HepG2 (cell line): ENCODE measurements around the gene KAT6B. TPM values are rescaled to one million over a fixed set of nuclear protein-coding genes. Genes with fewer than 3 reads are reported as not detected.

Source experiments
- ATAC-seq: fragments of 200-7000 bp; cut with Tn5 transposase; 3 replicates; pipeline ENCODE4 v1.9.1; 2020; ENCODE audit warnings: mild to moderate bottlenecking, moderate library complexity
- BruUV-seq: library from RNA; stranded (reverse); fragments of 400-500 nt; replicated peaks from 2 replicates; lab custom pipeline; 2021; lab: Mats Ljungman, UMichigan
- CTCF ChIA-PET: fragments of 300-600 bp; formaldehyde crosslinking; extraction: SDS; loops from one replicate; lab custom pipeline; 2021; ENCODE audit warnings: low total read pairs, inconsistent platforms, low intra/inter-chr PET ratio; lab: Yijun Ruan, JAX
- POLR2A ChIA-PET: fragments of 350-600 bp; sonication (Branson Sonifier 250); formaldehyde crosslinking; loops from one replicate; lab custom pipeline; 2020; ENCODE audit warnings: antibody characterized with exemption, inconsistent platforms; lab: Yijun Ruan, JAX
- DNase-seq: peaks from one replicate; pipeline ENCODE4 v3.0.0-alpha.2; 2015; ENCODE audit warnings: low spot score
- FAIRE-seq: peaks from 3 replicates; lab custom pipeline; 2011; peaks lifted over from hg19 to GRCh38; lab: Jason Lieb, UNC
- H2AFZ ChIP-seq: one replicate; pipeline ENCODE4 v1.6.1; 2011; ENCODE audit warnings: low read length, inconsistent platforms
- H3K27ac ChIP-seq: fragments of 300-600 bp; 3 replicates; pipeline ENCODE4 v1.8.0; 2011; ENCODE audit warnings: mixed run types, mild to moderate bottlenecking, mixed read lengths, low read length, inconsistent platforms; ENCODE audit not compliant: insufficient read depth; ENCODE audit errors: extremely low read length
- H3K27me3 ChIP-seq, 2 experiments: fragments of 200-600 bp in 1 of 2; 2 replicates in 1 of 2; 3 replicates in 1 of 2; pipeline versions ENCODE4 v1.6.0 to v1.8.0; 2011; ENCODE audit warnings: low read length in 2 of 2, mild to moderate bottlenecking in 2 of 2, moderate library complexity in 2 of 2, inconsistent platforms in 1 of 2; ENCODE audit not compliant: insufficient read depth in 2 of 2, control insufficient read depth in 1 of 2
- H3K36me3 ChIP-seq, 2 experiments: fragments of 200-600 bp in 1 of 2; replicated peaks in 1 of 2; 2 replicates in 1 of 2; 3 replicates in 1 of 2; pipeline versions ENCODE4 v1.5.1 to v1.8.0; 2011; ENCODE audit warnings: low read length in 2 of 2, inconsistent platforms in 1 of 2; ENCODE audit not compliant: insufficient read depth in 2 of 2, control insufficient read depth in 1 of 2
- H3K4me1 ChIP-seq: 2 replicates; pipeline ENCODE4 v1.5.1; 2012; ENCODE audit warnings: low read length, inconsistent platforms; ENCODE audit not compliant: insufficient read depth
- H3K4me2 ChIP-seq: 2 replicates; pipeline ENCODE4 v1.6.0; 2011; ENCODE audit warnings: low read depth, low read length, inconsistent platforms
- H3K4me3 ChIP-seq, 3 experiments: fragments of 200-600 bp in 1 of 3; sonication (generic), shearing (Covaris generic) in 1 of 3; replicated peaks in 1 of 3; 2 replicates each; pipeline ENCODE4 v1.5.1; 2011 to 2016; ENCODE audit warnings: low read length in 3 of 3, inconsistent platforms in 2 of 3, low read depth in 2 of 3, mild to moderate bottlenecking in 2 of 3, control low read depth in 1 of 3, mixed read lengths in 1 of 3; ENCODE audit not compliant: insufficient read depth in 1 of 3
- H3K79me2 ChIP-seq: one replicate; pipeline ENCODE4 v1.6.1; 2011; ENCODE audit warnings: low read length, inconsistent platforms; ENCODE audit not compliant: insufficient read depth
- H3K9ac ChIP-seq: 2 replicates; pipeline ENCODE4 v1.6.0; 2011; ENCODE audit warnings: mild to moderate bottlenecking, low read depth, low read length, inconsistent platforms; ENCODE audit not compliant: insufficient read depth
- H3K9me3 ChIP-seq: 2 replicates; pipeline ENCODE4 v1.5.1; 2012; ENCODE audit warnings: mild to moderate bottlenecking, low read length
- H4K20me1 ChIP-seq: 2 replicates; pipeline ENCODE4 v1.6.0; 2011; ENCODE audit warnings: inconsistent platforms, mild to moderate bottlenecking, low read length, moderate library complexity; ENCODE audit not compliant: insufficient read depth
- HBP1 ChIP-seq: IDR thresholded peaks from 2 replicates; pipeline ENCODE4 v1.6.1; 2016; ENCODE audit warnings: low read depth, control low read depth
- HIVEP1 ChIP-seq: sonication (generic); formaldehyde crosslinking; IDR thresholded peaks from 2 replicates; pipeline ENCODE4 v1.4.0; 2020; ENCODE audit warnings: mild to moderate bottlenecking, missing genetic modification reagents
- HMG20A ChIP-seq: IDR thresholded peaks from 2 replicates; pipeline ENCODE4 v1.6.1; 2016; ENCODE audit warnings: borderline replicate concordance
- HOXA3 ChIP-seq: sonication (generic); formaldehyde crosslinking; IDR thresholded peaks from 2 replicates; pipeline ENCODE4 v1.5.0; 2020; ENCODE audit warnings: missing genetic modification reagents
- KDM3A ChIP-seq: IDR thresholded peaks from 2 replicates; pipeline ENCODE4 v1.6.1; 2018; ENCODE audit warnings: low read depth, missing compliant biosample characterization
- MLLT10 ChIP-seq: sonication (generic); formaldehyde crosslinking; IDR thresholded peaks from 2 replicates; pipeline ENCODE4 v1.4.0; 2020; ENCODE audit warnings: missing genetic modification reagents
- NR1H2 ChIP-seq: sonication (generic); formaldehyde crosslinking; IDR thresholded peaks from 2 replicates; pipeline ENCODE4 v1.8.1; 2022; ENCODE audit warnings: low read depth, missing genetic modification reagents, borderline replicate concordance
- SCMH1 ChIP-seq: sonication (generic); formaldehyde crosslinking; IDR thresholded peaks from 2 replicates; pipeline ENCODE4 v1.9.0; 2021; ENCODE audit warnings: missing genetic modification reagents, mild to moderate bottlenecking, borderline replicate concordance
- ZBTB25 ChIP-seq: IDR thresholded peaks from 2 replicates; pipeline ENCODE4 v1.6.1; 2018; ENCODE audit warnings: missing genetic modification reagents
- ZFP1 ChIP-seq: IDR thresholded peaks from 2 replicates; pipeline ENCODE4 v1.6.1; 2016
- ZNF547 ChIP-seq: sonication (generic); formaldehyde crosslinking; IDR thresholded peaks from 2 replicates; pipeline ENCODE4 v1.5.1; 2020; ENCODE audit warnings: mild to moderate bottlenecking, missing genetic modification reagents
- ZNF790 ChIP-seq: sonication (generic); formaldehyde crosslinking; IDR thresholded peaks from 2 replicates; pipeline ENCODE4 v1.8.0; 2022; ENCODE audit warnings: missing genetic modification reagents, mild to moderate bottlenecking, borderline replicate concordance
- ZSCAN20 ChIP-seq: sonication (generic); formaldehyde crosslinking; IDR thresholded peaks from 2 replicates; pipeline ENCODE4 v1.4.0; 2020; ENCODE audit warnings: missing genetic modification reagents, mild to moderate bottlenecking, borderline replicate concordance
- WGBS: methylation state at CpG from one replicate; pipeline ENCODE4 v1.1.6; 2017; ENCODE audit warnings: low lambda C conversion rate; 5-methylcytosine and 5-hydroxymethylcytosine counted together
- in situ Hi-C: cut with HindIII; loops from 2 replicates; pipeline ENCODE4 v1.10.0; 2017; ENCODE audit warnings: low pct_unique_long_range_greater_than_20kb; ENCODE audit not compliant: extremely low pct_ligation_motif_present
- intact Hi-C: fragments of 100-400 bp; cut with micrococcal nuclease; formaldehyde crosslinking; loops from one replicate; pipeline ENCODE4 v1.10.0; 2022; ENCODE audit not compliant: unreplicated experiment
- polyA plus RNA-seq, 8 experiments: library from polyadenylated mRNA; depleted of rRNA in 3 of 8; stranded (reverse) in 7 of 8; unstranded in 1 of 8; fragments of >200 nt; fragmentation: Illumina TruSeq in 4 of 8; extraction: Trizol in 4 of 8; gene quantifications; 2 replicates each; pipeline versions ENCODE4 v1.2.1 to v1.2.3, GENCODE V29; 2011 to 2016; ENCODE audit warnings: low read depth in 4 of 8, missing spikeins in 1 of 8, mixed read lengths in 1 of 8; ENCODE audit not compliant: insufficient read depth in 1 of 8
- total RNA-seq, 5 experiments: library from RNA; depleted of rRNA; stranded (reverse); fragments of >200 nt; fragmentation: Illumina TruSeq; extraction: Trizol; gene quantifications; 2 replicates each; pipeline ENCODE4 v1.2.3, GENCODE V29; 2016; ENCODE audit warnings: low read depth in 1 of 5

Gene KAT6B
- total and polyA plus RNA-seq, 2 of the 13 experiments (the other 11 are each of a cell fraction or from before 2014, with no cell fraction given) = 3.0 to 9.5 TPM

DNA sequence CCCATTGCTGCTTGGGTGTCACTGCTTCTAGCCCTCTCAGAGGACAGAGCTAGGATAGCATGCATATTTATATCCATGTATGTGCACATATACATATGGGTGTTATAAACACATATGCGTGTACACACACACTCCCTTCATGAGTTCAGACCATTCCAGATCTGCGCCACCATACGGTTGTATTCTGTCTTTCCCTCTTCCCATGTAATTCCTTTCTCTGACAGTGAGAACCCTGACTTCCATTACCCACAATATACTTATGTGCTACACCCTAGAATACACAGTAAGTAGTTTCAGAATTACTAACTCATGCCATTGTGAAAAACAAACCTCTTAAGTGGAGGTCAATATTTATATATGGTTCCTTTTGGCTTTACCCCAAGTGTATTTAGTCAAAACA, 168.5 kb downstream of the KAT6B start:
- TF ChIP-seq ZSCAN20 = no peak
- no peak for TF ChIP-seq HMG20A
- TF ChIP-seq SCMH1 (CRISPR knock-in tag) = no peak
- no peak for TF ChIP-seq NR1H2 (CRISPR knock-in tag)
- no peak for TF ChIP-seq ZBTB25
- TF ChIP-seq HOXA3 (CRISPR knock-in tag) = no peak
- no peak for TF ChIP-seq HIVEP1 (CRISPR knock-in tag)
- no peak for TF ChIP-seq ZFP1 (CRISPR knock-in tag)
- TF ChIP-seq HBP1 (CRISPR knock-in tag) = no peak
- TF ChIP-seq KDM3A (CRISPR knock-in tag) = no peak
- TF ChIP-seq ZNF547 (CRISPR knock-in tag) = no peak
- no peak for TF ChIP-seq ZNF790 (CRISPR knock-in tag)
- TF ChIP-seq MLLT10 (CRISPR knock-in tag) = no peak
- TF ChIP-seq, all 625 proteins: peak for 0
- no peaks in the 10 kb centered on the region for H3K79me2 ChIP-seq
- in situ Hi-C loops (no loop called here), intact Hi-C loops (no loop called here)
- H3K9me3 ChIP-seq = no peaks in the 10 kb centered on the region
- H2AFZ ChIP-seq = no peak overlapping the region
- no TSS peak for BruUV-seq
- H3K4me3 ChIP-seq = no peak overlapping the region
- peaks cover 4% of the 10 kb centered on the region; the same call in 1 of the 2 replicates for H3K4me1 ChIP-seq
- FAIRE-seq = no peak
- ChIA-PET CTCF (no interaction called here), POLR2A (no interaction called here)
- H4K20me1 ChIP-seq = no peaks in the 10 kb centered on the region
- ATAC-seq = no peak
- H3K27me3 ChIP-seq = no peaks in the 10 kb centered on the region
- H3K9ac ChIP-seq = no peak overlapping the region
- WGBS = 97% methylated on average over 3 of the region's 3 CpGs
- H3K4me2 ChIP-seq = no peak overlapping the region
- peaks cover 3 to 12% of the 10 kb centered on the region in 2 experiments; a peak in 3 of 5 replicates for H3K36me3 ChIP-seq
- DNase-seq = no peak
- H3K27ac ChIP-seq = no peak overlapping the region
